GM12874 (cell line): ENCODE data around the gene ZNF335.

Experiments
- CTCF ChIP-seq: IDR thresholded peaks from 2 replicates; pipeline ENCODE4 v1.5.1; 2011; ENCODE audit warnings: low read depth, mild to moderate bottlenecking, control low read depth, low read length, moderate library complexity; ENCODE audit not compliant: insufficient read depth

ZNF335 gene

GRCh38 chr20:45948742-45949541, 23.1 kb downstream of the ZNF335 start:
- TF ChIP-seq CTCF = no peak

- no peak for TF ChIP-seq CTCF
These were observed 23.7 kb downstream of the ZNF335 start for GRCh38 chr20:45948261-45948733.

- no peak for TF ChIP-seq CTCF
These were observed 24.7 kb downstream of the ZNF335 start for GRCh38 chr20:45947110-45947866.

- no peak for TF ChIP-seq CTCF
These were observed 25.6 kb downstream of the ZNF335 start for GRCh38 chr20:45946149-45946970.

- TF ChIP-seq CTCF = no peak
These were observed 26.3 kb downstream of the ZNF335 start for GRCh38 chr20:45945678-45946148.

- TF ChIP-seq CTCF = no peak
These were observed 26.9 kb downstream of the ZNF335 start for GRCh38 chr20:45944965-45945677.
